Measurements from ENCODE around the gene LRRC4. TPM values are rescaled to one million over a fixed set of nuclear protein-coding genes. Genes with fewer than 3 reads are reported as not detected.

The LRRC4 gene
- total RNA-seq, 1 donor from 2014 or later = 67.5 TPM

DNA sequence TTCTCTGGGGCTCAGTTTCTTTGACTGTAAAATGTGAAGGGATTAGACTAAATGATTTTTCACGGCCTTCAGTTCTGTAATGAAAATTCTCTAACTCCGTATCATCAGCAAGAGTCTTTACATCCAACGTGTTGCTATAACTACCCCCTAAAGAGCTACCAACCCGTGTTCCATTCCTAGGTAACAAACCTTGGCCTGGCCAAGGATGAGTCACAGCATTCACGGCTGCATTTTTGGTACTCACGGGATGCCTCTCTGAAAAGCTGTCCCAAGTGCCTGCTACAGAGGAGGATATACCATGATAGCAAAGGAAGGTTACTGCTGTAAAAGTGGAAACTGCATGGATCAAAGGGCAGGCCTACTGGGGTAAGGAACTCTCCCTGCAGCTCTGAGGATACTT, 5.9 kb downstream of the LRRC4 start:
- Mint-ChIP-seq H3K4me3 (peak overlapping the region; percentile 21), H3K4me1 (peaks cover 73% of the 10 kb centered on the region), H3K9me3 (no peaks in the 10 kb centered on the region), H3K36me3 (ENCODE audit: low read depth) (peaks cover 22% of the 10 kb centered on the region), H3K27me3 (ENCODE audit: low read depth) (no peaks in the 10 kb centered on the region), H3K27ac (ENCODE audit: unreplicated experiment) (no peak overlapping the region)
- TF ChIP-seq, protein P1, sequence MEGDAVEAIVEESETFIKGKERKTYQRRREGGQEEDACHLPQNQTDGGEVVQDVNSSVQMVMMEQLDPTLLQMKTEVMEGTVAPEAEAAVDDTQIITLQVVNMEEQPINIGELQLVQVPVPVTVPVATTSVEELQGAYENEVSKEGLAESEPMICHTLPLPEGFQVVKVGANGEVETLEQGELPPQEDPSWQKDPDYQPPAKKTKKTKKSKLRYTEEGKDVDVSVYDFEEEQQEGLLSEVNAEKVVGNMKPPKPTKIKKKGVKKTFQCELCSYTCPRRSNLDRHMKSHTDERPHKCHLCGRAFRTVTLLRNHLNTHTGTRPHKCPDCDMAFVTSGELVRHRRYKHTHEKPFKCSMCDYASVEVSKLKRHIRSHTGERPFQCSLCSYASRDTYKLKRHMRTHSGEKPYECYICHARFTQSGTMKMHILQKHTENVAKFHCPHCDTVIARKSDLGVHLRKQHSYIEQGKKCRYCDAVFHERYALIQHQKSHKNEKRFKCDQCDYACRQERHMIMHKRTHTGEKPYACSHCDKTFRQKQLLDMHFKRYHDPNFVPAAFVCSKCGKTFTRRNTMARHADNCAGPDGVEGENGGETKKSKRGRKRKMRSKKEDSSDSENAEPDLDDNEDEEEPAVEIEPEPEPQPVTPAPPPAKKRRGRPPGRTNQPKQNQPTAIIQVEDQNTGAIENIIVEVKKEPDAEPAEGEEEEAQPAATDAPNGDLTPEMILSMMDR (conservative IDR thresholded peaks at IDR 0.05) = no peak
- DNase-seq (ENCODE audit: low read depth, low spot score) = no peak

DNA sequence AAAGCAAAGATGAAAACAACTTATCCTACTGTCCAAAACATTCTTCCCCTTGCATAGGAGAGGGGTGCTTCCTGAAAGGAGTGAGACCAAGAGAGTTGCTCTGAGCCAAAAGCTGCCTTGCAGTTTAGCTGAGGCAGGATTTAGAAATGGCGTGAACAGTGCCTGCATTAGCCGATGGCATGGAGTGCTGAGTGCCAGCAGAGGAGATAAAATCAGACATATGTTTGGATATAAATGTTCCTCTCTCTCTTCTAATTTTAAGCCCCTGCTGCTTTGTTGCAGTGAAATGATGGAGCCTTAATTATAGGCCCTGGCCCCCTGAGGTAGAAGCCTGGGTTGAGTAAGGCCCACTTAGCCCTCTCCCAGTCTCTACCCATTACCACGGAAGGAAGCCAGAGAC, 7.1 kb downstream of the LRRC4 start:
- H3K27ac Mint-ChIP-seq (ENCODE audit: unreplicated experiment) = no peak overlapping the region
- no peak for DNase-seq (ENCODE audit: low read depth, low spot score)
- peaks cover 73% of the 10 kb centered on the region for H3K4me1 Mint-ChIP-seq
- TF ChIP-seq, protein P1 (conservative IDR thresholded peaks at IDR 0.05) = no peak
- H3K4me3 Mint-ChIP-seq = peak overlapping the region; percentile 32
- H3K36me3 Mint-ChIP-seq (ENCODE audit: low read depth) = peaks cover 19% of the 10 kb centered on the region
- H3K9me3 Mint-ChIP-seq = no peaks in the 10 kb centered on the region
- no peaks in the 10 kb centered on the region for H3K27me3 Mint-ChIP-seq (ENCODE audit: low read depth)

DNA sequence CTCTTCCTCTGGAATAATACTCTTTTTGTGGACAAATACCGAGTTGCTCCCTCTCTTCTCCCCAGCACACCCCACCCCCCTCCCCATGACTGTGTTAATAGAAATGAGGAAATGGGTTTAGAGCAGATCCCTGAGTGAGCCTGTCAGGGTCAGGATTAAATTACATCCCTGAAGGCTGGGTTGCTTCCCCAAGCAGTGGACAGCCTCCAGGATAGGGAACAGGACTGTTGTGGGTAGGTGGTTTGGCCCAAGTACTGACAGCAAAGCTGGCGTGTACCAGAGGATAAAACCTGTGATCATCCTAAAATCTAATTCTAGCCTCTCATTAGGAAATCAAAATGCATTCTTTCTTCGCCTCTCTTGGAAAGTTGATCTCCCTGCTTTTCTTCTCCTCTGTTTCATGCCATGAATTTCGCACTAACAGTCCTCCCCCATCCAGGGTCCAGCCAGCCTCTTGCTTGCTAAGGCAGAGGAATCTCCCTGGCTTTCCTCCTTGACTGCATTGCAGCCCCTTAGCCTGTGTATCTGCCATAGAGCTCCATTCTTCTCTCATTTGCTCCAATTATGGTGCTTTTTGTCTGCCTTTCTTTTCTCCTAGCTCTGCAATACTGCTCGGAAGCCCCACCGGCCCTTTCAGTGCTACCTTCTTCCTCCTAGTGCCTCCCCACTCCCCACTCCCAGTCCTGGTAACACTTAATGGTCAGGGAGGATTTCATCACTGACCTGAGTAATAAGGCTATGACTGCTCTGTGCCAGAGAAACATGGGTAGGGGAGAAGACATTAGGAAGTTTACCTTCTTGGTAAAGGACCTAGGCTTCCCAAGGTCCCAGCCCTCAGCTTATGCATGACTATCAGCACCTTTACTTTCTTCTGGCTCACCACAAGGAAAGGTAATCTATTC, 8.4 kb downstream of the LRRC4 start:
- no peak overlapping the region for H3K27ac Mint-ChIP-seq (ENCODE audit: unreplicated experiment)
- peaks cover 15% of the 10 kb centered on the region for H3K36me3 Mint-ChIP-seq (ENCODE audit: low read depth)
- no peaks in the 10 kb centered on the region for H3K9me3 Mint-ChIP-seq
- TF ChIP-seq, protein P1 (conservative IDR thresholded peaks at IDR 0.05) = no peak
- H3K4me1 Mint-ChIP-seq = peaks cover 70% of the 10 kb centered on the region
- DNase-seq (ENCODE audit: low read depth, low spot score) = no peak
- peak overlapping the region; percentile 13 for H3K4me3 Mint-ChIP-seq
- no peaks in the 10 kb centered on the region for H3K27me3 Mint-ChIP-seq (ENCODE audit: low read depth)

DNA sequence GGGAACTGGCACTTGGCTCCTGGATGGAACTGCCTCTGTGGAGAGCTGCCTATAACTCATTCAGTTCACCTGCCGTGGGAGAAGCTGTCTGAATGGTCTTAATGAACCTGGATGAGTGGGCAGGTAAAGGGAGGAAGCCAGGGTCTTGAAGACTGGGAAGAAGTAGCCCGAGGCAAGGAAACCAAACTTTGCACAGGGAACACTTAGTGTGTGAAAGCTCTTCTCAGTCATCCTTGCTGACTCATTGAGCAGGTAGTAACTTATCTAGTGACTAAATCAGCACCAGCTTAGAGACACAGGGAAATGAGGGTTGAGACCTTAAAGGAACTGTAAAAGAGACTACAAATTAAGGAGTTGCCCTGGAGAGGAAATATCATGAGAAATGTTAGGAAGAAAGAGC, 9.9 kb downstream of the LRRC4 start:
- TF ChIP-seq, protein P1 (conservative IDR thresholded peaks at IDR 0.05) = no peak
- no peaks in the 10 kb centered on the region for H3K27me3 Mint-ChIP-seq (ENCODE audit: low read depth)
- no peak overlapping the region for H3K27ac Mint-ChIP-seq (ENCODE audit: unreplicated experiment)
- H3K36me3 Mint-ChIP-seq (ENCODE audit: low read depth) = peaks cover 12% of the 10 kb centered on the region
- H3K4me1 Mint-ChIP-seq = peaks cover 61% of the 10 kb centered on the region
- no peaks in the 10 kb centered on the region for H3K9me3 Mint-ChIP-seq
- H3K4me3 Mint-ChIP-seq = peak overlapping the region; percentile 11
- no peak for DNase-seq (ENCODE audit: low read depth, low spot score)

DNA sequence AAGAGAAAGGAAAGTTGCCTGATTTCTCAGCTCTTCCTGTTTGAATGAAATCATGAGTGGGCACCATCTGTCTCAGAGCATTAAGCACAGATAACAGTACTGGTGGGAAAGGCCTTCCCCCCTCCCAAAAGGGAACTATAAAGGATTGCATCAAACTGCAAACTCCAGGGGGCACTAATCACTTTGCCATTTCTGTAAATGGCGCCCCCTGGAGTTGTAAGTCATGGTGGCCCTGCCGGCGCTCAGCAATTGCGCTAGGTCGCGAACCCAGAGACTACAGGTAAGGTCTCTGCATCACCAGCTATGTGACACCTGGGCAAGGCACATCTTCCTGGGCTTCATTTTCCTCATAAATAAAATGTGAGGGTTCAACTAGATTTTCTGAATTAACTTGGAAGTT, 11.1 kb downstream of the LRRC4 start:
- no peaks in the 10 kb centered on the region for H3K9me3 Mint-ChIP-seq
- H3K4me3 Mint-ChIP-seq = no peak overlapping the region
- TF ChIP-seq, protein P1 (conservative IDR thresholded peaks at IDR 0.05) = peak; percentile 47

More for the DNA sequence above, 11.1 kb downstream of the LRRC4 start:
- H3K27me3 Mint-ChIP-seq (ENCODE audit: low read depth) = no peaks in the 10 kb centered on the region
- H3K36me3 Mint-ChIP-seq (ENCODE audit: low read depth) = peaks cover 12% of the 10 kb centered on the region
- no peak for DNase-seq (ENCODE audit: low read depth, low spot score)
- no peak overlapping the region for H3K27ac Mint-ChIP-seq (ENCODE audit: unreplicated experiment)
- H3K4me1 Mint-ChIP-seq = peaks cover 49% of the 10 kb centered on the region
